ENCODE measurements around the gene CTIF. TPM values are rescaled to one million over a fixed set of nuclear protein-coding genes. Genes with fewer than 3 reads are reported as not detected.
A peak's percentile ranks its signal among the peaks of the same experiment; 100 is the strongest.

The CTIF gene
- total RNA-seq, 4 donors from 2014 or later: 16.6 to 116 (median 34.5) TPM

DNA sequence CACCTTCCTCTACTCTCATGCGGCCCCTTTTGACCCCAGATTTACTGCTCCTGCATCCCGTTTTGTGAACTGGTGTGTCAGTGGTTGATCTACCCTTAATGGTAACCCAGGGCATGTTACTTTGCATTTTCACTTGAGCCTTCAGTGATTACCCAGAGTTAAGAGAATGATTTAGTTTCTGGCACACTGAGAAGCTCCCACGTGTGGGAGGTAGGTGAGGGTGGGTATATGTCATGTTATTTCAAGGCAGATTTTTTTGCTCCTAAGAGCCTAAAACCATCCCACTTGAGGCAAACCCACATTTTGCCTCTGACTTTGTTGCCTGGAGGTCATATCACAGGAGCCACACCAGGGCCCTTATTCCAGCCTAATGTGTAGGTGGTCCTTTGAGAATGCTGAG is 186.7 kb downstream of the CTIF start:
- Histone ChIP-seq H3K4me1 (no peaks in the 10 kb centered on the region), H3K36me3 (no peaks in the 10 kb centered on the region), H3K27ac (peak overlapping the region in 1 of 4 donors; percentile 76), H3K27me3 (no peaks in the 10 kb centered on the region), H3K9me3 (no peaks in the 10 kb centered on the region), H3K4me3 (no peak overlapping the region)
- DNase-seq: no peak
- TF ChIP-seq, protein P1, sequence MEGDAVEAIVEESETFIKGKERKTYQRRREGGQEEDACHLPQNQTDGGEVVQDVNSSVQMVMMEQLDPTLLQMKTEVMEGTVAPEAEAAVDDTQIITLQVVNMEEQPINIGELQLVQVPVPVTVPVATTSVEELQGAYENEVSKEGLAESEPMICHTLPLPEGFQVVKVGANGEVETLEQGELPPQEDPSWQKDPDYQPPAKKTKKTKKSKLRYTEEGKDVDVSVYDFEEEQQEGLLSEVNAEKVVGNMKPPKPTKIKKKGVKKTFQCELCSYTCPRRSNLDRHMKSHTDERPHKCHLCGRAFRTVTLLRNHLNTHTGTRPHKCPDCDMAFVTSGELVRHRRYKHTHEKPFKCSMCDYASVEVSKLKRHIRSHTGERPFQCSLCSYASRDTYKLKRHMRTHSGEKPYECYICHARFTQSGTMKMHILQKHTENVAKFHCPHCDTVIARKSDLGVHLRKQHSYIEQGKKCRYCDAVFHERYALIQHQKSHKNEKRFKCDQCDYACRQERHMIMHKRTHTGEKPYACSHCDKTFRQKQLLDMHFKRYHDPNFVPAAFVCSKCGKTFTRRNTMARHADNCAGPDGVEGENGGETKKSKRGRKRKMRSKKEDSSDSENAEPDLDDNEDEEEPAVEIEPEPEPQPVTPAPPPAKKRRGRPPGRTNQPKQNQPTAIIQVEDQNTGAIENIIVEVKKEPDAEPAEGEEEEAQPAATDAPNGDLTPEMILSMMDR (IDR thresholded peaks at IDR 0.05): no peak

- Histone ChIP-seq H3K4me1 (no peaks in the 10 kb centered on the region), H3K27ac (peak overlapping the region in 2 of 4 donors; percentile 55 to 76), H3K9me3 (no peaks in the 10 kb centered on the region), H3K36me3 (no peaks in the 10 kb centered on the region), H3K4me3 (no peak overlapping the region), H3K27me3 (no peaks in the 10 kb centered on the region)
- no peak for TF ChIP-seq POLR2A (IDR thresholded peaks at IDR 0.05)
- TF ChIP-seq, protein P1 (IDR thresholded peaks at IDR 0.05): no peak
- DNase-seq: no peak
Observed at GRCh38 chr18:48727681-48728080, 188.8 kb downstream of the CTIF start.

DNA sequence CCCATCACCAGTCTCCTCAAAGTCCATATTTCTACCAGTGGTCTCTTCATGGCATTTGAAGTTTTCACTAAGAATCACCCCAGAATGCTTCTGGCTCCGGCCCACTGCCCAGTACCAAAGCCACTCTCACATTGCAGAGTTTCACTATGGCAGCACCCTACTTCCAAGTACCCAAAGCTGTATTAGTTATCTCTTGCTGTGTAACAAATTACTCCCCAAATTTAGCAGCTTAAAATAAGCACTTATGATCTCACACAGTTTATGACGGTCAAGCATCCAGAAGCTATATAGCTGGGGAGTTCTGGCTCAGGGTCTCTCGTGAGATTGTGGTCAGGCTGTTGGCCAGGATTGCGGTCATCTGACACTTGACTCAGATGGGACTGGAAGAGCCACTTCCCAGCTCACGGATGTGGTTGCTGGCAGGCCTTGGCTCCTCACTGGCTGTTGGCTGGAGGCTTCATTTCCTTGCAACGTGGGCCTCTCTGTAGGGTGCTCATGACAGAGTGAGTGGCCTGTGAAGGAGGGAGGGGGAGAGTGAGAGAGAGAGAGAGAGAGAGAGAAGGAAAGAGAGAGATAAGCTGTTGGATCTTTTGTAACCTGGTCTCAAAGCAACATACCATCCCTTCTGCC is 189.5 kb downstream of the CTIF start:
- H3K27me3 ChIP-seq: no peaks in the 10 kb centered on the region
- H3K9me3 ChIP-seq: no peaks in the 10 kb centered on the region
- no peaks in the 10 kb centered on the region for H3K36me3 ChIP-seq
- DNase-seq: no peak
- no peak overlapping the region for H3K27ac ChIP-seq
- no peaks in the 10 kb centered on the region for H3K4me1 ChIP-seq
- no peak for TF ChIP-seq POLR2A (IDR thresholded peaks at IDR 0.05)
- TF ChIP-seq, protein P1 (IDR thresholded peaks at IDR 0.05): no peak
- H3K4me3 ChIP-seq: no peak overlapping the region

GRCh38 chr18:48729404-48729803 is 190.6 kb downstream of the CTIF start:
- TF ChIP-seq, protein P1 (IDR thresholded peaks at IDR 0.05): no peak
- TF ChIP-seq POLR2A (IDR thresholded peaks at IDR 0.05): no peak
- no peak for DNase-seq
- Histone ChIP-seq H3K27me3 (no peaks in the 10 kb centered on the region), H3K27ac (no peak overlapping the region), H3K36me3 (no peaks in the 10 kb centered on the region), H3K9me3 (no peaks in the 10 kb centered on the region), H3K4me3 (no peak overlapping the region), H3K4me1 (no peaks in the 10 kb centered on the region)

DNA sequence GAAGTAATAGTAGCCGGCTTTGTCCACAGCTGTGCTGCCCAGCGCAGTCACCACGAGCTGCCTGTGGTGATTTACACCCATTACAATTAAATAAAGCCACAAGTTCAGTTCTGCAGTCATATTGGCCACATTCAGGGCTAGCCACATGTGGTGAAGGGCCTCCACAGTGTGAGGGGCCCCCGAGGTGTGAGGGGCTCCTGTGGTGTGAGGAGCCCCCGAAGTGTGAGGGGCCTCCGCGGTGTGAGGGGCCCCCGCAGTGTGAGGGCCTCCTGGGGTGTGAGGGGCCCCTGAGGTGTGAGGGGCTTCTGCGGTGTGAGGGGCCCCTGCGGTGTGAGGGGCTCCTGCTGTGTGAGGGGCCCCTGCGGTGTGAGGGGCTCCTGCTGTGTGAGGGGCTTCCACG is 191.2 kb downstream of the CTIF start:
- Histone ChIP-seq H3K9me3 (no peaks in the 10 kb centered on the region), H3K4me1 (no peaks in the 10 kb centered on the region), H3K27me3 (no peaks in the 10 kb centered on the region), H3K27ac (no peak overlapping the region), H3K4me3 (no peak overlapping the region), H3K36me3 (no peaks in the 10 kb centered on the region)
- no peak for DNase-seq
- TF ChIP-seq, protein P1 (IDR thresholded peaks at IDR 0.05): no peak
- no peak for TF ChIP-seq POLR2A (IDR thresholded peaks at IDR 0.05)
